Liver (tissue), 9 donors: Measurements from ENCODE around the gene RTF2. TPM values are rescaled to one million over a fixed set of nuclear protein-coding genes. Genes with fewer than 3 reads are reported as not detected.

Experiments
- DNase-seq: peaks from one replicate; pipeline ENCODE4 v3.0.0-alpha.2; 2017; ENCODE audit warnings: low spot score
- H3K27ac ChIP-seq, 2 donors: one replicate each; pipeline ENCODE4 v1.7.0; 2013; ENCODE audit warnings: inconsistent platforms in 2 of 2, low read length in 2 of 2, control low read depth in 1 of 2, low read depth in 1 of 2, mild to moderate bottlenecking in 1 of 2
- H3K27me3 ChIP-seq, 4 donors: one replicate each; pipeline versions ENCODE4 v1.6.1 to v1.7.0; 2013; ENCODE audit warnings: low read length in 3 of 4, inconsistent platforms in 1 of 4, mild to moderate bottlenecking in 1 of 4, moderate library complexity in 1 of 4; ENCODE audit not compliant: control insufficient read depth in 4 of 4, insufficient read depth in 4 of 4
- H3K36me3 ChIP-seq, 4 donors: one replicate each; pipeline versions ENCODE4 v1.6.1 to v1.7.0; 2013; ENCODE audit warnings: low read length in 3 of 4, mild to moderate bottlenecking in 3 of 4, low read depth in 1 of 4, moderate library complexity in 1 of 4; ENCODE audit not compliant: control insufficient read depth in 4 of 4, insufficient read depth in 3 of 4
- H3K4me1 ChIP-seq, 4 donors: one replicate each; pipeline versions ENCODE4 v1.6.1 to v1.7.0; 2013; ENCODE audit warnings: low read length in 3 of 4, mild to moderate bottlenecking in 3 of 4, moderate library complexity in 1 of 4; ENCODE audit not compliant: control insufficient read depth in 4 of 4, insufficient read depth in 4 of 4
- H3K4me3 ChIP-seq, 3 donors: one replicate each; pipeline versions ENCODE4 v1.6.1 to v1.7.0; 2013; ENCODE audit warnings: low read length in 3 of 3, control low read depth in 1 of 3, low read depth in 1 of 3, mild to moderate bottlenecking in 1 of 3
- H3K9ac ChIP-seq, 2 donors: one replicate each; pipeline ENCODE4 v1.7.0; 2013; ENCODE audit warnings: low read length in 2 of 2, mild to moderate bottlenecking in 2 of 2, moderate library complexity in 2 of 2, control low read depth in 1 of 2, low read depth in 1 of 2
- H3K9me3 ChIP-seq, 4 donors: one replicate each; pipeline versions ENCODE4 v1.6.1 to v1.7.0; 2013; ENCODE audit warnings: low read length in 3 of 4; ENCODE audit not compliant: control insufficient read depth in 4 of 4
- EGR1 ChIP-seq, 2 donors: IDR thresholded peaks; 2 replicates each; pipeline ENCODE4 v1.6.1; 2016 to 2018; ENCODE audit warnings: antibody characterized with exemption in 2 of 2, low read depth in 2 of 2
- FOXA1 ChIP-seq: IDR thresholded peaks from 2 replicates; pipeline ENCODE4 v1.6.1; 2016; ENCODE audit warnings: antibody characterized with exemption
- FOXA2 ChIP-seq: IDR thresholded peaks from 2 replicates; pipeline ENCODE4 v1.6.1; 2016; ENCODE audit warnings: antibody characterized with exemption
- GABPA ChIP-seq, 2 donors: IDR thresholded peaks in 1 of 2; conservative IDR thresholded peaks in 1 of 2; 2 replicates each; pipeline ENCODE4 v1.6.1; 2016; ENCODE audit warnings: antibody characterized with exemption in 2 of 2, mild to moderate bottlenecking in 1 of 2, moderate library complexity in 1 of 2
- HNF4A ChIP-seq, 2 donors: conservative IDR thresholded peaks; 2 replicates each; pipeline ENCODE4 v1.6.1; 2016; ENCODE audit warnings: antibody characterized with exemption in 2 of 2, mild to moderate bottlenecking in 2 of 2
- HNF4G ChIP-seq: IDR thresholded peaks from 2 replicates; pipeline ENCODE4 v1.6.1; 2016; ENCODE audit warnings: antibody characterized with exemption
- NR2F2 ChIP-seq: IDR thresholded peaks from 2 replicates; pipeline ENCODE4 v1.6.1; 2016; ENCODE audit warnings: antibody characterized with exemption
- RAD21 ChIP-seq, 2 donors: IDR thresholded peaks; 2 replicates each; pipeline ENCODE4 v1.6.1; 2016; ENCODE audit warnings: antibody characterized with exemption in 2 of 2, mild to moderate bottlenecking in 2 of 2
- SP1 ChIP-seq: IDR thresholded peaks from 2 replicates; pipeline ENCODE4 v1.6.1; 2018; ENCODE audit warnings: antibody characterized with exemption, mild to moderate bottlenecking
- TAF1 ChIP-seq: conservative IDR thresholded peaks from 2 replicates; pipeline ENCODE4 v1.6.1; 2016; ENCODE audit warnings: antibody characterized with exemption, mild to moderate bottlenecking
- YY1 ChIP-seq: IDR thresholded peaks from 2 replicates; pipeline ENCODE4 v1.6.1; 2016; ENCODE audit warnings: antibody characterized with exemption, mild to moderate bottlenecking
- WGBS: extraction: QIAGEN DNeasy Blood & Tissue Kit; methylation state at CpG from one replicate; pipeline ENCODE4 v1.1.7; 2013; 5-methylcytosine and 5-hydroxymethylcytosine counted together
- polyA plus RNA-seq, 2 donors: library from polyadenylated mRNA; stranded (reverse) in 1 of 2; unstranded in 1 of 2; fragments of 200-250 nt in 1 of 2; fragments of >200 nt in 1 of 2; fragmentation: Nextera tagmentation in 1 of 2; extraction: Ambion mirVana in 1 of 2; gene quantifications; one replicate each; pipeline versions ENCODE4 v1.2.1 to v1.2.3, GENCODE V29; 2013 to 2015
- total RNA-seq, 2 donors: library from RNA; depleted of rRNA; stranded (reverse); fragments of >200 nt; gene quantifications; one replicate each; pipeline ENCODE4 v1.2.3, GENCODE V29; 2014
- TF ChIP-seq, protein P1 (sequence below): IDR thresholded peaks from 2 replicates; pipeline ENCODE4 v1.6.1; 2016; ENCODE audit warnings: antibody characterized with exemption
- TF ChIP-seq, protein P2 (sequence below): IDR thresholded peaks from 2 replicates; pipeline ENCODE4 v1.6.1; 2016; ENCODE audit warnings: antibody characterized with exemption
- TF ChIP-seq, protein P3 (sequence below): IDR thresholded peaks from 2 replicates; pipeline ENCODE4 v1.6.1; 2016; ENCODE audit warnings: antibody characterized with exemption, mild to moderate bottlenecking
- donor health status: healthy.
- donor health status: healthy.
- donor health status: healthy.
- donor health status: healthy.
- donor health status: healthy.

Gene RTF2
- total and polyA plus RNA-seq, 4 donors = 29.0 to 46.6 (median 35.1) TPM

DNA sequence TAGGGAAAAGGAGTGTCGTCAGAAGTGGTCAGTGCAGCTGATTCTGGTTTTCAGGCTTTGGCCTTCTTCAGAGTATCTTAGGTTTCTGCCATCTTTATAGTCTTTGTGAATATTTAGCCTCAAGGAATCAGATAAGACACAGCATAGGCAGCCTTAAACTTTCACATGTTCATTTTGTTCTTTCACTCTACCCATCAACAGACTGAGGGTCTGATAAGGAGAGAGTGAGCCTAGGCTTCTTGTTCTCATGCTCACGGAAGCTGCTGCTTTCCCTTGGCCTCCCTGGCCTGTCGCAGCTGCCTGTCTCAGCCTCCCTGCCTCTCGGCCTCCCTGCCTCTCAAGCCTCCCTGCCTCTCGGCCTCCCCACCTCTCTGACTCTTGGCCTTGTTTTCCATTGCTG, 20.1 kb downstream of the RTF2 start:
- WGBS = 98% methylated on average over 5 of the region's 5 CpGs
- H3K9me3 ChIP-seq = no peaks in the 10 kb centered on the region
- H3K4me1 ChIP-seq = no peaks in the 10 kb centered on the region
- H3K9ac ChIP-seq = no peak overlapping the region
- peaks cover 12 to 60% (median 37%) of the 10 kb centered on the region in 4 donors for H3K36me3 ChIP-seq
- TF ChIP-seq HNF4A (conservative IDR thresholded peaks at IDR 0.05) = no peak
- no peak for DNase-seq
- H3K4me3 ChIP-seq = no peak overlapping the region
- H3K27me3 ChIP-seq = no peaks in the 10 kb centered on the region
- no peak overlapping the region for H3K27ac ChIP-seq

DNA sequence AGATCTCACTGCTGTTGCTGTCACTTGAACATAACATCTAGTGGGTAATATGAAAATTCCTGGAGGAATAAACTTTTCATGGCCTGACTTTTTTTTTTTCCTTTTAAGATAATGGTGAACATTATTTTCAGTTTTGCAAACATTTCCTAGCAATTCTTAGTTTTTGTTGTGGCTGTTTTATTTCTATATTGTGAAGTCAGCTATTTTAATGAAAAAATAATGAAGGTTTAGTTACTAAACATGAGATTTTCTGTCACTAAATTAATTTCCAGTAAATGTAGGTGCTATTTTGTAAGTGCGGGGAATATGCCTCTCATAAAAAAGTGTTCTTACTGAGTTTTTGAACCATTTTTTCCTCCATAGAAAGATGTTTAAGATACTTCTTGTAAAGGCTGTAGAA, 32.7 kb downstream of the RTF2 start:
- Histone ChIP-seq H3K36me3 (peaks cover 1 to 14% (median 7%) of the 10 kb centered on the region in 4 donors), H3K4me1 (no peaks in the 10 kb centered on the region), H3K9ac (no peak overlapping the region), H3K27me3 (no peaks in the 10 kb centered on the region), H3K9me3 (no peaks in the 10 kb centered on the region), H3K4me3 (no peak overlapping the region), H3K27ac (no peak overlapping the region)
- DNase-seq = no peak
- TF ChIP-seq, protein P1, sequence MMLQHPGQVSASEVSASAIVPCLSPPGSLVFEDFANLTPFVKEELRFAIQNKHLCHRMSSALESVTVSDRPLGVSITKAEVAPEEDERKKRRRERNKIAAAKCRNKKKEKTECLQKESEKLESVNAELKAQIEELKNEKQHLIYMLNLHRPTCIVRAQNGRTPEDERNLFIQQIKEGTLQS = no peak
- no peak for TF ChIP-seq SP1
- no peak for TF ChIP-seq RAD21 (IDR thresholded peaks at IDR 0.05)
- TF ChIP-seq, protein P2, sequence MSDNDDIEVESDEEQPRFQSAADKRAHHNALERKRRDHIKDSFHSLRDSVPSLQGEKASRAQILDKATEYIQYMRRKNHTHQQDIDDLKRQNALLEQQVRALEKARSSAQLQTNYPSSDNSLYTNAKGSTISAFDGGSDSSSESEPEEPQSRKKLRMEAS = no peak
- no peak for TF ChIP-seq FOXA1
- no peak for TF ChIP-seq GABPA (IDR thresholded peaks at IDR 0.05 in 1 of 2, conservative IDR thresholded peaks at IDR 0.05 in 1 of 2)
- no peak for TF ChIP-seq FOXA2
- TF ChIP-seq TAF1 = no peak
- TF ChIP-seq YY1 = no peak
- TF ChIP-seq, protein P3, sequence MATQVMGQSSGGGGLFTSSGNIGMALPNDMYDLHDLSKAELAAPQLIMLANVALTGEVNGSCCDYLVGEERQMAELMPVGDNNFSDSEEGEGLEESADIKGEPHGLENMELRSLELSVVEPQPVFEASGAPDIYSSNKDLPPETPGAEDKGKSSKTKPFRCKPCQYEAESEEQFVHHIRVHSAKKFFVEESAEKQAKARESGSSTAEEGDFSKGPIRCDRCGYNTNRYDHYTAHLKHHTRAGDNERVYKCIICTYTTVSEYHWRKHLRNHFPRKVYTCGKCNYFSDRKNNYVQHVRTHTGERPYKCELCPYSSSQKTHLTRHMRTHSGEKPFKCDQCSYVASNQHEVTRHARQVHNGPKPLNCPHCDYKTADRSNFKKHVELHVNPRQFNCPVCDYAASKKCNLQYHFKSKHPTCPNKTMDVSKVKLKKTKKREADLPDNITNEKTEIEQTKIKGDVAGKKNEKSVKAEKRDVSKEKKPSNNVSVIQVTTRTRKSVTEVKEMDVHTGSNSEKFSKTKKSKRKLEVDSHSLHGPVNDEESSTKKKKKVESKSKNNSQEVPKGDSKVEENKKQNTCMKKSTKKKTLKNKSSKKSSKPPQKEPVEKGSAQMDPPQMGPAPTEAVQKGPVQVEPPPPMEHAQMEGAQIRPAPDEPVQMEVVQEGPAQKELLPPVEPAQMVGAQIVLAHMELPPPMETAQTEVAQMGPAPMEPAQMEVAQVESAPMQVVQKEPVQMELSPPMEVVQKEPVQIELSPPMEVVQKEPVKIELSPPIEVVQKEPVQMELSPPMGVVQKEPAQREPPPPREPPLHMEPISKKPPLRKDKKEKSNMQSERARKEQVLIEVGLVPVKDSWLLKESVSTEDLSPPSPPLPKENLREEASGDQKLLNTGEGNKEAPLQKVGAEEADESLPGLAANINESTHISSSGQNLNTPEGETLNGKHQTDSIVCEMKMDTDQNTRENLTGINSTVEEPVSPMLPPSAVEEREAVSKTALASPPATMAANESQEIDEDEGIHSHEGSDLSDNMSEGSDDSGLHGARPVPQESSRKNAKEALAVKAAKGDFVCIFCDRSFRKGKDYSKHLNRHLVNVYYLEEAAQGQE = no peak
- TF ChIP-seq NR2F2 = no peak
- 99% methylated on average over 1 of the region's 1 CpG for WGBS

DNA sequence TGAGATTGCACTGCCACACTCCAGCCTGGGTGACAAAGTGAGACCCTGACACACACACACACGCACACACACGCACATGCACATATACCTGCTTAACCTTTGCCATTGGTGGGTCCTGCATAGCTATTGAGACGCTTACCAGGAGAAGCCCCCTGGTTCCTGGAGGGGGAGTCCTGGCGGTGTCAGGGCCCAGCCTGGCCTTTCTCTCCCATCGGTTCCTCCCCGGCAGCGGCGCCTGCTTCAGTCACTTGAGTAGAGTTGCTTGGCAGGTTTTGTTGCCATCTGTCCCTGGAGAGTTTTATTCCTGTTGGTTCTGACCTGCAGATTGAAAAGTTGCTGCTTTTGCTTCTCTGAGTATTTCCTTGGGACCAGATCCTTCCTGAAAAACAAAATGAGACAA, 35.5 kb downstream of the RTF2 start:
- H3K27me3 ChIP-seq = no peaks in the 10 kb centered on the region
- DNase-seq = no peak
- H3K9ac ChIP-seq = no peak overlapping the region
- TF ChIP-seq FOXA1 = no peak
- TF ChIP-seq FOXA2 = no peak
- no peak for TF ChIP-seq HNF4G
- TF ChIP-seq NR2F2 = no peak
- no peak for TF ChIP-seq TAF1
- TF ChIP-seq, protein P3 = no peak
- TF ChIP-seq EGR1 (IDR thresholded peaks at IDR 0.05; ENCODE audit: low read depth in 2 of 2) = no peak
- no peak for TF ChIP-seq HNF4A (conservative IDR thresholded peaks at IDR 0.05)
- no peaks in the 10 kb centered on the region for H3K9me3 ChIP-seq
- H3K36me3 ChIP-seq = peaks cover 0 to 4% (median under 1%) of the 10 kb centered on the region in 4 donors
- no peak overlapping the region for H3K27ac ChIP-seq
- no peaks in the 10 kb centered on the region for H3K4me1 ChIP-seq
- no peak overlapping the region for H3K4me3 ChIP-seq
- WGBS = 91% methylated on average over 8 of the region's 8 CpGs
